Endothelial cell of umbilical vein (primary cell): ENCODE measurements around the gene HAGH. TPM values are rescaled to one million over a fixed set of nuclear protein-coding genes. Genes with fewer than 3 reads are reported as not detected.

Source experiments
- BruUV-seq: library from RNA; stranded (reverse); fragments of 400-500 nt; replicated peaks from 2 replicates; lab custom pipeline; 2021; lab: Mats Ljungman, UMichigan
- CTCF ChIA-PET: fragments of 300-600, 350-600 bp; sonication (Branson Sonifier 250); formaldehyde crosslinking; loops from one replicate; lab custom pipeline; 2021; ENCODE audit warnings: antibody characterized with exemption, inconsistent platforms; lab: Charles Lee
- POLR2A ChIA-PET: fragments of 300-600, 350-600 bp; sonication (Branson Sonifier 250); formaldehyde crosslinking; loops from one replicate; lab custom pipeline; 2021; ENCODE audit warnings: antibody characterized with exemption, inconsistent platforms; lab: Charles Lee
- DNase-seq: peaks from one replicate; pipeline ENCODE4 v3.0.0-alpha.2; 2011; ENCODE audit warnings: low read depth, low spot score
- FAIRE-seq: peaks from 2 replicates; lab custom pipeline; 2011; peaks lifted over from hg19 to GRCh38; lab: Jason Lieb, UNC
- H2AFZ ChIP-seq: 2 replicates; pipeline ENCODE4 v1.6.0; 2012; ENCODE audit warnings: low read depth, low read length, control low read depth, inconsistent platforms
- H3K27ac ChIP-seq: 2 replicates; pipeline ENCODE4 v1.5.1; 2011; ENCODE audit warnings: low read depth, mild to moderate bottlenecking, control low read depth, low read length, moderate library complexity; ENCODE audit not compliant: insufficient read depth
- H3K27me3 ChIP-seq, 2 experiments: 2 replicates each; pipeline versions ENCODE4 v1.6.0 to v1.6.1; 2011; ENCODE audit warnings: low read length in 2 of 2, mixed read lengths in 1 of 2; ENCODE audit not compliant: control insufficient read depth in 2 of 2, insufficient read depth in 2 of 2
- H3K36me3 ChIP-seq, 2 experiments: 2 replicates in 1 of 2; 3 replicates in 1 of 2; pipeline ENCODE4 v1.5.1; 2011; ENCODE audit warnings: low read length in 2 of 2, mild to moderate bottlenecking in 1 of 2, moderate library complexity in 1 of 2; ENCODE audit not compliant: control insufficient read depth in 2 of 2, insufficient read depth in 2 of 2; ENCODE audit errors: extremely low read depth in 1 of 2
- H3K4me1 ChIP-seq: 3 replicates; pipeline ENCODE4 v1.5.1; 2011; ENCODE audit warnings: mild to moderate bottlenecking, low read length; ENCODE audit not compliant: control insufficient read depth, insufficient read depth; ENCODE audit errors: extremely low read depth
- H3K4me2 ChIP-seq: 2 replicates; pipeline ENCODE4 v1.6.1; 2011; ENCODE audit warnings: low read length, control low read depth, mixed read lengths; ENCODE audit not compliant: insufficient read depth
- H3K4me3 ChIP-seq, 3 experiments: fragments of 200-600 bp in 1 of 3; sonication (generic), shearing (Covaris generic) in 1 of 3; replicated peaks in 1 of 3; 2 replicates each; pipeline ENCODE4 v1.5.1; 2011 to 2016; ENCODE audit warnings: control low read depth in 3 of 3, low read length in 3 of 3, mild to moderate bottlenecking in 2 of 3, inconsistent platforms in 1 of 3, low read depth in 1 of 3, moderate library complexity in 1 of 3; ENCODE audit not compliant: insufficient read depth in 1 of 3
- H3K79me2 ChIP-seq: 2 replicates; pipeline ENCODE4 v1.6.0; 2012; ENCODE audit warnings: low read length, inconsistent platforms; ENCODE audit not compliant: control insufficient read depth, insufficient read depth
- H3K9ac ChIP-seq: replicated peaks from 2 replicates; pipeline ENCODE3; 2011; ENCODE audit warnings: low read length, control low read depth; ENCODE audit not compliant: insufficient read depth; ENCODE audit errors: extremely low read depth
- H3K9me1 ChIP-seq: replicated peaks from 3 replicates; pipeline ENCODE4 v1.6.0; 2011; ENCODE audit warnings: mild to moderate bottlenecking, low read length; ENCODE audit not compliant: control insufficient read depth, insufficient read depth; ENCODE audit errors: extremely low read depth
- H3K9me3 ChIP-seq: replicated peaks from 2 replicates; pipeline ENCODE4 v1.5.1; 2012; ENCODE audit warnings: low read length, inconsistent platforms; ENCODE audit not compliant: control insufficient read depth, insufficient read depth
- H4K20me1 ChIP-seq: replicated peaks from 2 replicates; pipeline ENCODE3; 2011; ENCODE audit warnings: mild to moderate bottlenecking, low read length; ENCODE audit not compliant: control insufficient read depth, insufficient read depth; ENCODE audit errors: extremely low read depth
- CTCF ChIP-seq, 2 donors: IDR thresholded peaks; 1 replicate in 1 of 2; 2 replicates in 1 of 2; pipeline ENCODE4 v1.5.1; 2011; ENCODE audit warnings: low read length in 2 of 2, mild to moderate bottlenecking in 2 of 2, moderate library complexity in 2 of 2, control low read depth in 1 of 2, inconsistent platforms in 1 of 2, low read depth in 1 of 2; ENCODE audit not compliant: insufficient read depth in 1 of 2; ENCODE audit errors: extremely low read depth in 1 of 2
- EZH2 ChIP-seq: IDR thresholded peaks from 2 replicates; pipeline ENCODE4 v1.6.1; 2012; ENCODE audit warnings: borderline replicate concordance, low read depth, mild to moderate bottlenecking, moderate library complexity, low read length, inconsistent platforms; ENCODE audit not compliant: severe bottlenecking
- FOS ChIP-seq: IDR thresholded peaks from 2 replicates; pipeline ENCODE4 v1.6.1; 2011; ENCODE audit warnings: mild to moderate bottlenecking, low read length, moderate library complexity, borderline replicate concordance; ENCODE audit not compliant: insufficient read depth
- GATA2 ChIP-seq: IDR thresholded peaks from 2 replicates; pipeline ENCODE4 v1.7.0; 2011; ENCODE audit warnings: low read depth, mild to moderate bottlenecking, moderate library complexity, mixed read lengths, low read length; ENCODE audit not compliant: insufficient read length, insufficient read depth
- JUN ChIP-seq: IDR thresholded peaks from 2 replicates; pipeline ENCODE4 v1.6.1; 2011; ENCODE audit warnings: borderline replicate concordance, low read depth; ENCODE audit not compliant: insufficient read length, insufficient read depth
- MAX ChIP-seq: IDR thresholded peaks from 2 replicates; pipeline ENCODE4 v1.6.1; 2011; ENCODE audit not compliant: insufficient read depth, insufficient read length
- MYC ChIP-seq: IDR thresholded peaks from one replicate; pipeline ENCODE4 v1.6.1; 2011; ENCODE audit warnings: mild to moderate bottlenecking, low read depth, low read length
- POLR2A ChIP-seq: IDR thresholded peaks from 2 replicates; pipeline ENCODE4 v1.6.1; 2012; ENCODE audit warnings: low read depth, mild to moderate bottlenecking, control low read depth, low read length
- POLR2AphosphoS5 ChIP-seq: IDR thresholded peaks from 2 replicates; pipeline ENCODE4 v1.6.1; 2012; ENCODE audit warnings: low read depth, mild to moderate bottlenecking, control low read depth, low read length, moderate library complexity; ENCODE audit not compliant: insufficient read depth
- dilution Hi-C: fragments of 300-500 bp; cut with MboI; formaldehyde crosslinking; loops from one replicate; pipeline ENCODE4 v1.15.0; 2019; ENCODE audit warnings: low sequenced_read_pairs; ENCODE audit not compliant: extremely low pct_ligation_motif_present
- intact Hi-C: fragments of 100-400 bp; cut with micrococcal nuclease; formaldehyde crosslinking; loops from one replicate; pipeline ENCODE4 v1.10.0; 2022
- polyA plus RNA-seq, 4 experiments: library from polyadenylated mRNA; depleted of rRNA in 3 of 4; stranded (reverse) in 3 of 4; unstranded in 1 of 4; fragments of >200 nt; gene quantifications; 2 replicates each; pipeline versions ENCODE4 v1.2.1 to v1.2.3, GENCODE V29; 2011 to 2012; ENCODE audit warnings: missing spikeins in 1 of 4
- total RNA-seq: library from RNA; stranded (reverse); gene quantifications from 2 replicates; pipeline ENCODE4 v1.2.3, GENCODE V29; 2021

Gene HAGH
- total and polyA plus RNA-seq, 2 donors (not counting 3 experiments of a cell fraction or from before 2014, with no cell fraction given) = 54.3 to 84.2 TPM

DNA sequence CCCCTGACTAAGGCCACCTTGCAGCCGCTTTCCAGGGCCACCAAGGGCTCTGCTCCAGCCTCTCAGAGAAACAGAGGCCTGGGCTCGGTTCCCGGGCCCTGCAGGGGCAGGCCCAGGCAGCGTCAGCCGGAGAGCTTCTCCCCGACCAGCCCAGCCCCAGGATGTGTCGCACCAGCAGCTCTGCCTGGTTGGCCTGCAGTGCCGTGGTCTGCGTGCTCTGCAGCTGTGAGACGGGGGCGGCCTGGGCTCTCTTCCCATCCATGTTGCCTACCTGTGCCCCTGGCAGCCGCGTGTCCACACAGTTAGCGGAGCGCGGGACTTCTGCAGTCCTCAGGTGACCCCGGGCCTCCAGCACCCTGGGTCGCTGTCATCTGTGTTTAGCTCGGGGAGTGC is 37.9 kb downstream of the HAGH start:
- FAIRE-seq = no peak
- BruUV-seq = no TSS peak
- dilution Hi-C loops = no loop called here
- Histone ChIP-seq H3K4me1 (peaks cover 2% of the 10 kb centered on the region), H3K4me3 (no peak overlapping the region), H3K27ac (no peak overlapping the region), H3K36me3 (peaks cover 0 to 23% of the 10 kb centered on the region in 2 experiments), H4K20me1 (no peaks in the 10 kb centered on the region), H3K9ac (no peak overlapping the region), H3K9me3 (no peaks in the 10 kb centered on the region), H3K4me2 (no peak overlapping the region), H3K79me2 (peaks cover 20% of the 10 kb centered on the region), H3K27me3 (no peaks in the 10 kb centered on the region), H3K9me1 (no peaks in the 10 kb centered on the region), H2AFZ (no peak overlapping the region)
- TF ChIP-seq POLR2AphosphoS5 (no peak), CTCF (IDR thresholded peaks at IDR 0.05; ENCODE audit: extremely low read depth in 1 of 2, insufficient read depth in 1 of 2, low read depth in 1 of 2, low read length in 2 of 2) (no peak), MYC (no peak), EZH2 (no peak), POLR2A (no peak), GATA2 (no peak), FOS (no peak), MAX (no peak), JUN (no peak)
- CTCF ChIA-PET = no interaction called here
- POLR2A ChIA-PET = no interaction called here
- no peak for DNase-seq
- intact Hi-C loops = loop anchor here (10.0 kb wide), 1 partner anchor 484 kb away; the partner anchor contains the start of gene UBE2I
